ENCODE data around the gene LCMT1. TPM values are rescaled to one million over a fixed set of nuclear protein-coding genes. Genes with fewer than 3 reads are reported as not detected.

The LCMT1 gene
- total and polyA plus RNA-seq, 9 of the 15 experiments (the other 6 are each of a cell fraction or from before 2014, with no cell fraction given): 20.0 to 42.8 (median 32.3) TPM

DNA sequence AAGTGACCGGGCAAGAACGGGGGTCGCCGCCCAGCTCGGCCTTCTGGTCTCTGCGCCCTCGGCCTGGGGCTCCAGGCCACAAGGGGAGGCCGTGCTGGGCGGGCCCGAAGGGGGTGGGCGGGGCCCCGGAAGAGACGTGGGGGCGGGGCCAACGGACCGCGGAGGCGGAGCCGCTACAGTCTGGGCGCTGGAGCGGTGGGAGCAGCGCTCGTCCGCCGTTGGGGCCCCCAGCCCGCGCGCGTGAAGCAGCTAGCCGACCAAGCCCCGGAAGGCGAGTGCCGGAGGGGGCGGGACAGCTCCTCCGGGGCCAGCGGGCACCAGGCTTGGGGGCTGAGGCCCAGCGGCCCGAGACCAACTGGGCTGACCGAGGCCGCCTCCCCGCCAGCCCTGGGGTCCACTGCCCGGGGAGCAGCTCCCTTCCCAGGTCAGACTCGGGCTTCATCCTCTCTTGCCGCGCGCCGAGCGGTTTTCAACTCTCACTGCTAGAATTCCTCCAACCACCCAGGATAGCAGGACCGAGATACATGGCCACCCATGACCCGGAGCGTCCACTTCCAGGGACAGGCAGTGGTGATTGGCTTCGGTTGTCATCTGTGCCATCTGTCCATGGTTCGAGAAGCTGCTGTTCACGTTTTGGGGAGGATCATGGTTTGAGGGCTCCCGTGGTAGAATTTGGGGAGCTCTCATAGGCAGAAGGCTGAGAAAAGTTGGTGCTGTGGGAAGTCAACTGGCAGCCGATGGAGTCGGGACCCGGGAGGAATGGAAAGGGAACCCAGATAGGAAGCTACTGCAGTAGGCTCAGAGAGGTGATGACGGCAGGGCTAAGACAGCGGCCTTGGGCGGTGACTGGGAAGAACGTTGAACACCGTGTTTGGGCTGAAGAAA lies 44.6 kb upstream of the LCMT1 start (continued):
- TF ChIP-seq, protein P1, sequence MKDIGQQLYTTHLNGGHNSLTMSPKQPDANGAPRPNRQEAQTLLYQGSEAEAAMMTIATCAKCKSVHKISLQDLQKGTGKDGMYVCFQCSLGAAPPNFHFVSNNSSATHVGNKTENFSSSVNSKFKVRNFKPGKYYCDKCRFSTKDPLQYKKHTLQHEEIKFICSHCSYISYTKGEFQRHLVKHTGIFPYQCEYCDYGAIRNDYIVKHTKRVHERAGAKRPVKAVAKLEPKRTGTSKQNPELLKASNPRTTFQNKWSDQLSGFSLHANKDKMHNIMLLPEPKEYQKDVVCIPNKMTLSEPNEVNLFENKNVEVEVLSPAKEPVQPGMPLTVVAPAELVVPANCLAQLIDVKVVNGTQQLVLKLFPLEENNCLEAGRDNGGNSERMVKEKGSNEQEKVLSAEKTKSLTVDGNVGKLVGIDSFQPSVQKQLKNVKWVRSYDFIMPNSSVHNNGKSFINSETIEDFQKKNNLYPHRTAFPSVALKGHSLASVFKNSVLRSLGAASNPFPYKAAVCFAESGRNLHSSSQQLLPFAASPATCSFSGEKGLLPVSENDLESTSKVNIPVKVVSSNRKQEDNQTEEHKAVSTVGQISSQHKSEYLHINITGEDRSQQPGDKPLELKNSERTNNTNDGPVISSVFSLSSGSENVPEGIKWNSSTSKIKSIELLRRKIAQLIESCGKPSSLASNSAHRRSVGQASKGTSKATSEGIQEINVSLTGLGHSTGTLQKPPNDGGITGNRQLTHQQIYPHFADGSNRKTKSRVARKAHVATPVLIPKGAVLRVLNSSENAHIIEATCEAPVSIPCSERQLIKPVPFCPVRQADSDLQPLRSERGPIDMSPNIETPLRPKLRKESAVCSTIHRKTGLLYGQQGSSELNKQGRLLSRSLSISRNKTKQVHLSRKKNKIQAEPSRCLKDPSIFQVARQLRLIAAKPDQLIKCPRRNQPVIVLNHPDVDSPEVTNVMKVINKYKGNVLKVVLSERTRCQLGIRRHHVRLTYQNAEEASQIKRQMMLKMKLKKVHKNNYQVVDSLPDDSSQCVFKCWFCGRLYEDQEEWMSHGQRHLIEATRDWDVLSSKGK (CRISPR knock-in tag; IDR thresholded peaks at IDR 0.05): no peak
- TF ChIP-seq POLR2G (IDR thresholded peaks at IDR 0.05; ENCODE audit: low read depth, low read length): peak; percentile 92
- TF ChIP-seq RBM39 (optimal IDR thresholded peaks at IDR 0.05; ENCODE audit: low read depth, low read length): no peak
- TF ChIP-seq MYBL2 (IDR thresholded peaks at IDR 0.05; ENCODE audit: low read depth): no peak
- no peak for TF ChIP-seq MYBL2 (CRISPR knock-in tag; IDR thresholded peaks at IDR 0.05; ENCODE audit: borderline replicate concordance)
- no peak for TF ChIP-seq ZNF316 (IDR thresholded peaks at IDR 0.05)
- no peak for TF ChIP-seq ZNF444 (CRISPR knock-in tag; IDR thresholded peaks at IDR 0.05)
- TF ChIP-seq GABPB1 (CRISPR knock-in tag; IDR thresholded peaks at IDR 0.05): peak; percentile 81; the same call in 1 of the 2 replicates
- TF ChIP-seq ZBTB33 (CRISPR knock-in tag; IDR thresholded peaks at IDR 0.05): no peak
- no peak for TF ChIP-seq SREBF1 (IDR thresholded peaks at IDR 0.05; ENCODE audit: borderline replicate concordance, low read depth, low read length)
- no peak for TF ChIP-seq HCFC1 (IDR thresholded peaks at IDR 0.05; ENCODE audit: low read depth, low read length)
- peak; percentile 86 for TF ChIP-seq ZFX (CRISPR knock-in tag; IDR thresholded peaks at IDR 0.05)
- no peak for TF ChIP-seq MTA2 (IDR thresholded peaks at IDR 0.05; ENCODE audit: low read depth)
- no peak for TF ChIP-seq ZNF584 (CRISPR knock-in tag; IDR thresholded peaks at IDR 0.05; ENCODE audit: low read depth)
- TF ChIP-seq ZC3H11A (IDR thresholded peaks at IDR 0.05; ENCODE audit: low read depth, low read length): no peak
- no peak for TF ChIP-seq ZNF224 (CRISPR knock-in tag; IDR thresholded peaks at IDR 0.05)
- no peak for TF ChIP-seq HLTF (IDR thresholded peaks at IDR 0.05)
- no peak for TF ChIP-seq NELFE (IDR thresholded peaks at IDR 0.05; ENCODE audit: insufficient read depth, insufficient read length)
- no peak for TF ChIP-seq ZNF77 (CRISPR knock-in tag; IDR thresholded peaks at IDR 0.05)
- no peak for TF ChIP-seq LARP7 (IDR thresholded peaks at IDR 0.05)
- TF ChIP-seq SMAD4 (CRISPR knock-in tag; conservative IDR thresholded peaks at IDR 0.05): peak; percentile 47
- no peak for TF ChIP-seq RBM14 (IDR thresholded peaks at IDR 0.05; ENCODE audit: borderline replicate concordance, insufficient read depth, low read depth, low read length)
- TF ChIP-seq, protein P2, sequence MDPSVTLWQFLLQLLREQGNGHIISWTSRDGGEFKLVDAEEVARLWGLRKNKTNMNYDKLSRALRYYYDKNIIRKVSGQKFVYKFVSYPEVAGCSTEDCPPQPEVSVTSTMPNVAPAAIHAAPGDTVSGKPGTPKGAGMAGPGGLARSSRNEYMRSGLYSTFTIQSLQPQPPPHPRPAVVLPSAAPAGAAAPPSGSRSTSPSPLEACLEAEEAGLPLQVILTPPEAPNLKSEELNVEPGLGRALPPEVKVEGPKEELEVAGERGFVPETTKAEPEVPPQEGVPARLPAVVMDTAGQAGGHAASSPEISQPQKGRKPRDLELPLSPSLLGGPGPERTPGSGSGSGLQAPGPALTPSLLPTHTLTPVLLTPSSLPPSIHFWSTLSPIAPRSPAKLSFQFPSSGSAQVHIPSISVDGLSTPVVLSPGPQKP (CRISPR knock-in tag; IDR thresholded peaks at IDR 0.05): no peak
- TF ChIP-seq BACH1 (tag; IDR thresholded peaks at IDR 0.05): no peak

Data from K562 (cell line).